ENCODE measurements around the gene CAPN13. TPM values are rescaled to one million over a fixed set of nuclear protein-coding genes. Genes with fewer than 3 reads are reported as not detected.

The CAPN13 gene
- total and polyA plus RNA-seq, 10 of the 15 experiments (the other 5 are each of a cell fraction or from before 2014, with no cell fraction given): 0.03 to 0.10 (median 0.06) TPM; not detected in 7

GRCh38 chr2:30792521-30792920 is 14.7 kb downstream of the CAPN13 start (continued):
- TF ChIP-seq YY1 (IDR thresholded peaks at IDR 0.05; ENCODE audit: low read depth, low read length): no peak
- TF ChIP-seq SREBF2 (IDR thresholded peaks at IDR 0.05; ENCODE audit: low read length): no peak
- TF ChIP-seq HDGF (IDR thresholded peaks at IDR 0.05): no peak

GRCh38 chr2:30790879-30791278 is 16.4 kb downstream of the CAPN13 start:
- Histone ChIP-seq H3K9me3 (replicated peaks; ENCODE audit: control insufficient read depth, insufficient read depth, low read length) (no peaks in the 10 kb centered on the region), H3K27ac (ENCODE audit: control insufficient read depth, insufficient read depth) (no peak overlapping the region), H3K36me3 (ENCODE audit: control insufficient read depth in 2 of 2, insufficient read depth in 2 of 2, low read length in 1 of 2) (no peaks in the 10 kb centered on the region), H3K4me3 (no peak overlapping the region), H3K9ac (ENCODE audit: control insufficient read depth, insufficient read depth, low read length) (no peak overlapping the region), H3K4me1 (ENCODE audit: control insufficient read depth, insufficient read depth, low read length) (no peaks in the 10 kb centered on the region), H3K4me2 (ENCODE audit: control insufficient read depth, insufficient read depth) (no peak overlapping the region), H3K27me3 (replicated peaks in 1 of 2; ENCODE audit: control insufficient read depth in 2 of 2, insufficient read depth in 2 of 2, low read length in 1 of 2) (no peaks in the 10 kb centered on the region; a peak in 3 of 4 replicates), H2AFZ (ENCODE audit: control insufficient read depth, low read depth, low read length) (no peak overlapping the region), H4K20me1 (ENCODE audit: control insufficient read depth, insufficient read depth) (no peaks in the 10 kb centered on the region), H3K79me2 (ENCODE audit: control insufficient read depth, insufficient read depth, low read length) (no peaks in the 10 kb centered on the region)
- 50% methylated on average over 3 of the region's 3 CpGs for WGBS (ENCODE audit: insufficient coverage, insufficient replicate concordance, low lambda C conversion rate, missing lambda C conversion rate)
- ChIA-PET POLR2A (no interaction called here), RAD21 (ENCODE audit: unreplicated experiment) (no interaction called here), CTCF (no interaction called here), SMC1A (ENCODE audit: uncharacterized antibody, unreplicated experiment) (interaction anchor here (0.6 to 1.4 kb wide), 2 partner anchors 260 to 676 kb away, joined by 3 read pairs; no protein-coding TSS in a partner anchor)
- BruUV-seq (replicated peaks): no TSS peak
- DNase-seq (ENCODE audit: low read depth, low spot score): no peak
- no peak for ATAC-seq
- TF ChIP-seq GATAD2B (conservative IDR thresholded peaks at IDR 0.05; ENCODE audit: low read depth) (no peak), ZNF24 (IDR thresholded peaks at IDR 0.05) (no peak), POLR2A (IDR thresholded peaks at IDR 0.05; ENCODE audit: low read depth, low read length) (no peak), KAT2A (conservative IDR thresholded peaks at IDR 0.05; ENCODE audit: control insufficient read depth, low read depth, low read length) (no peak), MTA2 (IDR thresholded peaks at IDR 0.05; ENCODE audit: low read depth) (no peak)
- in situ Hi-C loops (cut with MboI) (no loop called here), intact Hi-C loops (cut with micrococcal nuclease; ENCODE audit: unreplicated experiment) (no loop called here)
- FAIRE-seq: no peak

- H3K27me3 ChIP-seq (replicated peaks in 1 of 2; ENCODE audit: control insufficient read depth in 2 of 2, insufficient read depth in 2 of 2, low read length in 1 of 2): no peaks in the 10 kb centered on the region; a peak in 3 of 4 replicates
- RAD21 ChIA-PET (ENCODE audit: unreplicated experiment): no interaction called here
- no peak overlapping the region for H3K9ac ChIP-seq (ENCODE audit: control insufficient read depth, insufficient read depth, low read length)
- POLR2A ChIA-PET: no interaction called here
- H3K9me3 ChIP-seq (replicated peaks; ENCODE audit: control insufficient read depth, insufficient read depth, low read length): no peaks in the 10 kb centered on the region
- intact Hi-C loops (cut with micrococcal nuclease; ENCODE audit: unreplicated experiment) (no loop called here), in situ Hi-C loops (cut with MboI) (no loop called here)
- no peak for ATAC-seq
- FAIRE-seq: no peak
- no peaks in the 10 kb centered on the region for H3K4me1 ChIP-seq (ENCODE audit: control insufficient read depth, insufficient read depth, low read length)
- no peaks in the 10 kb centered on the region for H3K36me3 ChIP-seq (ENCODE audit: control insufficient read depth in 2 of 2, insufficient read depth in 2 of 2, low read length in 1 of 2)
- H2AFZ ChIP-seq (ENCODE audit: control insufficient read depth, low read depth, low read length): no peak overlapping the region
- no peak for TF ChIP-seq NFYB (IDR thresholded peaks at IDR 0.05; ENCODE audit: insufficient read depth, low read depth, low read length)
- TF ChIP-seq PAX8 (IDR thresholded peaks at IDR 0.05): no peak
- TF ChIP-seq BMI1 (IDR thresholded peaks at IDR 0.05; ENCODE audit: borderline replicate concordance): no peak
- CTCF ChIA-PET: no interaction called here
- no peak overlapping the region for H3K27ac ChIP-seq (ENCODE audit: control insufficient read depth, insufficient read depth)
- SMC1A ChIA-PET (ENCODE audit: uncharacterized antibody, unreplicated experiment): no interaction called here
- no TSS peak for BruUV-seq (replicated peaks)
- DNase-seq (ENCODE audit: low read depth, low spot score): no peak
- no peak overlapping the region for H3K4me2 ChIP-seq (ENCODE audit: control insufficient read depth, insufficient read depth)
- 4% methylated on average over 4 of the region's 4 CpGs for WGBS (ENCODE audit: insufficient coverage, insufficient replicate concordance, low lambda C conversion rate, missing lambda C conversion rate)
- no peak overlapping the region for H3K4me3 ChIP-seq
- H4K20me1 ChIP-seq (ENCODE audit: control insufficient read depth, insufficient read depth): no peaks in the 10 kb centered on the region
- H3K79me2 ChIP-seq (ENCODE audit: control insufficient read depth, insufficient read depth, low read length): no peaks in the 10 kb centered on the region
Observed at GRCh38 chr2:30789670-30790210, 17.5 kb downstream of the CAPN13 start.

All from GM12878 (cell line).